GM23338 (cell line): ENCODE measurements around the gene GRXCR2. TPM values are rescaled to one million over a fixed set of nuclear protein-coding genes. Genes with fewer than 3 reads are reported as not detected.
A peak's percentile ranks its signal among the peaks of the same experiment; 100 is the strongest.

Source experiments
- ATAC-seq: fragments of 200-7000 bp; cut with Tn5 transposase; 3 replicates; pipeline ENCODE4 v1.9.1; 2020
- DNase-seq: peaks from one replicate; pipeline ENCODE4 v3.0.0-alpha.2; 2015; ENCODE audit warnings: low spot score
- H2AFZ ChIP-seq: fragments of 200-600 bp; sonication (generic); 2 replicates; pipeline ENCODE4 v1.8.0; 2016; ENCODE audit warnings: antibody characterized with exemption, mild to moderate bottlenecking, moderate library complexity
- H3F3A ChIP-seq: fragments of 200-600 bp; sonication (generic); replicated peaks from 2 replicates; pipeline ENCODE4 v1.8.0; 2017; ENCODE audit warnings: antibody characterized with exemption, mixed run types, low read depth
- H3K27ac ChIP-seq: fragments of 200-600 bp; sonication (generic); 2 replicates; pipeline ENCODE4 v1.6.1; 2016; ENCODE audit warnings: low read depth
- H3K27me3 ChIP-seq: fragments of 200-600 bp; sonication (generic); 2 replicates; pipeline ENCODE4 v1.8.0; 2016; ENCODE audit warnings: mild to moderate bottlenecking, mixed run types, moderate library complexity; ENCODE audit not compliant: insufficient read depth
- H3K36me3 ChIP-seq: fragments of 200-600 bp; sonication (generic); 2 replicates; pipeline ENCODE4 v1.8.0; 2016; ENCODE audit warnings: mild to moderate bottlenecking; ENCODE audit not compliant: insufficient read depth
- H3K4me1 ChIP-seq: fragments of 200-600 bp; sonication (generic); 2 replicates; pipeline ENCODE4 v1.8.0; 2016; ENCODE audit warnings: mild to moderate bottlenecking, moderate library complexity; ENCODE audit not compliant: insufficient read depth
- H3K4me2 ChIP-seq: fragments of 200-600 bp; sonication (generic); 2 replicates; pipeline ENCODE4 v1.7.1; 2017; ENCODE audit warnings: mixed run types
- H3K4me3 ChIP-seq: fragments of 200-600 bp; sonication (generic); 2 replicates; pipeline ENCODE4 v1.6.1; 2016; ENCODE audit warnings: mixed run types
- H3K79me2 ChIP-seq: fragments of 200-600 bp; sonication (generic); replicated peaks from 2 replicates; pipeline ENCODE4 v1.8.0; 2017; ENCODE audit warnings: mild to moderate bottlenecking; ENCODE audit not compliant: insufficient read depth
- H3K9me2 ChIP-seq: fragments of 200-600 bp; sonication (generic); 2 replicates; pipeline ENCODE4 v1.8.0; 2017; ENCODE audit not compliant: insufficient read depth
- H4K20me1 ChIP-seq: fragments of 200-600 bp; sonication (generic); replicated peaks from 2 replicates; pipeline ENCODE4 v1.8.0; 2017; ENCODE audit warnings: mild to moderate bottlenecking; ENCODE audit not compliant: insufficient read depth
- H3K27ac Mint-ChIP-seq: 2 replicates; pipeline ENCODE4 v1.8.0; 2020; ENCODE audit warnings: inconsistent platforms, mild to moderate bottlenecking, moderate library complexity, mixed read lengths
- H3K27me3 Mint-ChIP-seq: 3 replicates; pipeline ENCODE4 v1.8.0; 2022; ENCODE audit warnings: low read depth, mild to moderate bottlenecking, moderate library complexity, mixed read lengths, inconsistent platforms; ENCODE audit not compliant: insufficient read depth, poor library complexity
- H3K36me3 Mint-ChIP-seq: 3 replicates; pipeline ENCODE4 v1.8.0; 2021; ENCODE audit warnings: low read depth, mild to moderate bottlenecking, inconsistent platforms, moderate library complexity, mixed read lengths
- H3K4me1 Mint-ChIP-seq: 3 replicates; pipeline ENCODE4 v1.8.0; 2020; ENCODE audit warnings: mild to moderate bottlenecking, inconsistent platforms, mixed read lengths
- H3K4me3 Mint-ChIP-seq: 3 replicates; pipeline ENCODE4 v1.8.0; 2021; ENCODE audit warnings: moderate library complexity, mild to moderate bottlenecking, inconsistent platforms, mixed read lengths
- H3K9me3 Mint-ChIP-seq: 3 replicates; pipeline ENCODE4 v1.8.0; 2020; ENCODE audit warnings: moderate library complexity, mild to moderate bottlenecking, inconsistent platforms, mixed read lengths
- CREB1 ChIP-seq: fragments of 250-450 bp; sonication (Bioruptor Pico); IDR thresholded peaks from 2 replicates; pipeline ENCODE4 v1.5.0; 2020; ENCODE audit warnings: low read depth, mild to moderate bottlenecking, moderate library complexity
- ETS1 ChIP-seq: IDR thresholded peaks from 2 replicates; pipeline ENCODE4 v1.6.1; 2016; ENCODE audit warnings: antibody characterized with exemption
- EZH2phosphoT487 ChIP-seq: fragments of 200-600 bp; sonication (generic); IDR thresholded peaks from one replicate; pipeline ENCODE4 v1.8.1; 2018; ENCODE audit warnings: antibody characterized with exemption; ENCODE audit not compliant: unreplicated experiment
- JUNB ChIP-seq: IDR thresholded peaks from one replicate; pipeline ENCODE4 v1.6.1; 2016; ENCODE audit warnings: antibody characterized with exemption; ENCODE audit not compliant: unreplicated experiment
- ZNF114 ChIP-seq: fragments of 250-450 bp; sonication (Bioruptor Pico); IDR thresholded peaks from 2 replicates; pipeline ENCODE4 v1.5.0; 2020; ENCODE audit warnings: mild to moderate bottlenecking, moderate library complexity
- ZNF331 ChIP-seq: fragments of 250-450 bp; sonication (Bioruptor Pico); IDR thresholded peaks from 2 replicates; pipeline ENCODE4 v1.5.0; 2020; ENCODE audit warnings: low read depth, mild to moderate bottlenecking, moderate library complexity
- polyA plus RNA-seq: library from polyadenylated mRNA; unstranded; fragments of >200 nt; fragmentation: Nextera tagmentation; extraction: Ambion mirVana; gene quantifications from 2 replicates; pipeline ENCODE4 v1.2.1, GENCODE V29; 2016
- total RNA-seq: library from RNA; depleted of rRNA; stranded (reverse); fragments of >200 nt; shearing (Covaris generic); gene quantifications from 2 replicates; pipeline ENCODE4 v1.2.3, GENCODE V29; 2014
- TF ChIP-seq, protein P1 (sequence below), 2 experiments: fragments of 200-600 bp in 1 of 2; sonication (generic) in 1 of 2; conservative IDR thresholded peaks; 2 replicates each; pipeline versions ENCODE4 v1.5.1 to v1.6.1; 2016 to 2017; ENCODE audit warnings: antibody characterized with exemption in 2 of 2, low read depth in 2 of 2, mild to moderate bottlenecking in 2 of 2, moderate library complexity in 1 of 2
- TF ChIP-seq, protein P2 (sequence below): IDR thresholded peaks from one replicate; pipeline ENCODE4 v1.6.1; 2018; ENCODE audit warnings: antibody characterized with exemption; ENCODE audit not compliant: unreplicated experiment
- TF ChIP-seq, protein P3 (sequence below): fragments of 250-450 bp; sonication (Bioruptor Pico); IDR thresholded peaks from 2 replicates; pipeline ENCODE4 v1.5.0; 2020; ENCODE audit warnings: mild to moderate bottlenecking, moderate library complexity

Gene GRXCR2
- total and polyA plus RNA-seq, 2 experiments from 2014 or later = not detected

- DNase-seq (peak; percentile 43), ATAC-seq (peak; percentile 43; the same call in 1 of the 3 replicates)
- Histone ChIP-seq H3K79me2 (no peaks in the 10 kb centered on the region), H3K4me3 (no peak overlapping the region), H3K9me2 (0 out of 2 replicates have a peak, but pooled peaks cover 4% of the 10 kb centered on the region), H3K27ac (no peak overlapping the region), H3K4me2 (no peak overlapping the region), H3F3A (no peaks in the 10 kb centered on the region), H3K36me3 (no peaks in the 10 kb centered on the region), H3K27me3 (no peaks in the 10 kb centered on the region), H3K4me1 (0 out of 2 replicates have a peak, but pooled peaks cover 3% of the 10 kb centered on the region), H4K20me1 (no peaks in the 10 kb centered on the region), H2AFZ (no peak overlapping the region)
- TF ChIP-seq, protein P1, sequence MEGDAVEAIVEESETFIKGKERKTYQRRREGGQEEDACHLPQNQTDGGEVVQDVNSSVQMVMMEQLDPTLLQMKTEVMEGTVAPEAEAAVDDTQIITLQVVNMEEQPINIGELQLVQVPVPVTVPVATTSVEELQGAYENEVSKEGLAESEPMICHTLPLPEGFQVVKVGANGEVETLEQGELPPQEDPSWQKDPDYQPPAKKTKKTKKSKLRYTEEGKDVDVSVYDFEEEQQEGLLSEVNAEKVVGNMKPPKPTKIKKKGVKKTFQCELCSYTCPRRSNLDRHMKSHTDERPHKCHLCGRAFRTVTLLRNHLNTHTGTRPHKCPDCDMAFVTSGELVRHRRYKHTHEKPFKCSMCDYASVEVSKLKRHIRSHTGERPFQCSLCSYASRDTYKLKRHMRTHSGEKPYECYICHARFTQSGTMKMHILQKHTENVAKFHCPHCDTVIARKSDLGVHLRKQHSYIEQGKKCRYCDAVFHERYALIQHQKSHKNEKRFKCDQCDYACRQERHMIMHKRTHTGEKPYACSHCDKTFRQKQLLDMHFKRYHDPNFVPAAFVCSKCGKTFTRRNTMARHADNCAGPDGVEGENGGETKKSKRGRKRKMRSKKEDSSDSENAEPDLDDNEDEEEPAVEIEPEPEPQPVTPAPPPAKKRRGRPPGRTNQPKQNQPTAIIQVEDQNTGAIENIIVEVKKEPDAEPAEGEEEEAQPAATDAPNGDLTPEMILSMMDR (conservative IDR thresholded peaks at IDR 0.05; ENCODE audit: low read depth in 2 of 2) = peak in 1 of 2 experiments; percentile 46; a peak in 2 of 4 replicates
- no peak for TF ChIP-seq EZH2phosphoT487
- H3K9me3 Mint-ChIP-seq = peaks cover 8% of the 10 kb centered on the region; the same call in 2 of the 3 replicates
- no peak overlapping the region for H3K27ac Mint-ChIP-seq
- peaks cover 3% of the 10 kb centered on the region for H3K27me3 Mint-ChIP-seq
- no peak overlapping the region for H3K4me3 Mint-ChIP-seq
- peaks cover 1% of the 10 kb centered on the region for H3K4me1 Mint-ChIP-seq
- peaks cover 4% of the 10 kb centered on the region; the same call in 2 of the 3 replicates for H3K36me3 Mint-ChIP-seq
Measured at GRCh38 chr5:145903113-145903512, 30.3 kb upstream of the GRXCR2 start.

- H3K27ac Mint-ChIP-seq = no peak overlapping the region
- ATAC-seq = no peak
- H3K27me3 Mint-ChIP-seq = peaks cover 3% of the 10 kb centered on the region
- peaks cover 4% of the 10 kb centered on the region; the same call in 2 of the 3 replicates for H3K36me3 Mint-ChIP-seq
- no peak overlapping the region for H2AFZ ChIP-seq
- no peak overlapping the region for H3K4me3 ChIP-seq
- H3K4me1 ChIP-seq = no peaks in the 10 kb centered on the region
- no peak for DNase-seq
- no peak overlapping the region for H3K4me3 Mint-ChIP-seq
- no peaks in the 10 kb centered on the region for H4K20me1 ChIP-seq
- 0 out of 2 replicates have a peak, but pooled peaks cover 4% of the 10 kb centered on the region for H3K9me2 ChIP-seq
- no peaks in the 10 kb centered on the region for H3K36me3 ChIP-seq
- H3K27ac ChIP-seq = no peak overlapping the region
- H3K4me1 Mint-ChIP-seq = no peaks in the 10 kb centered on the region
- H3K9me3 Mint-ChIP-seq = peaks cover 8% of the 10 kb centered on the region; the same call in 2 of the 3 replicates
- H3K4me2 ChIP-seq = no peak overlapping the region
- no peaks in the 10 kb centered on the region for H3F3A ChIP-seq
- H3K27me3 ChIP-seq = no peaks in the 10 kb centered on the region
- H3K79me2 ChIP-seq = no peaks in the 10 kb centered on the region
- TF ChIP-seq ETS1 (no peak), CREB1 (CRISPR knock-in tag) (no peak), JUNB (no peak), ZNF114 (CRISPR knock-in tag) (no peak), ZNF331 (CRISPR knock-in tag) (no peak), EZH2phosphoT487 (no peak)
- TF ChIP-seq, protein P2, sequence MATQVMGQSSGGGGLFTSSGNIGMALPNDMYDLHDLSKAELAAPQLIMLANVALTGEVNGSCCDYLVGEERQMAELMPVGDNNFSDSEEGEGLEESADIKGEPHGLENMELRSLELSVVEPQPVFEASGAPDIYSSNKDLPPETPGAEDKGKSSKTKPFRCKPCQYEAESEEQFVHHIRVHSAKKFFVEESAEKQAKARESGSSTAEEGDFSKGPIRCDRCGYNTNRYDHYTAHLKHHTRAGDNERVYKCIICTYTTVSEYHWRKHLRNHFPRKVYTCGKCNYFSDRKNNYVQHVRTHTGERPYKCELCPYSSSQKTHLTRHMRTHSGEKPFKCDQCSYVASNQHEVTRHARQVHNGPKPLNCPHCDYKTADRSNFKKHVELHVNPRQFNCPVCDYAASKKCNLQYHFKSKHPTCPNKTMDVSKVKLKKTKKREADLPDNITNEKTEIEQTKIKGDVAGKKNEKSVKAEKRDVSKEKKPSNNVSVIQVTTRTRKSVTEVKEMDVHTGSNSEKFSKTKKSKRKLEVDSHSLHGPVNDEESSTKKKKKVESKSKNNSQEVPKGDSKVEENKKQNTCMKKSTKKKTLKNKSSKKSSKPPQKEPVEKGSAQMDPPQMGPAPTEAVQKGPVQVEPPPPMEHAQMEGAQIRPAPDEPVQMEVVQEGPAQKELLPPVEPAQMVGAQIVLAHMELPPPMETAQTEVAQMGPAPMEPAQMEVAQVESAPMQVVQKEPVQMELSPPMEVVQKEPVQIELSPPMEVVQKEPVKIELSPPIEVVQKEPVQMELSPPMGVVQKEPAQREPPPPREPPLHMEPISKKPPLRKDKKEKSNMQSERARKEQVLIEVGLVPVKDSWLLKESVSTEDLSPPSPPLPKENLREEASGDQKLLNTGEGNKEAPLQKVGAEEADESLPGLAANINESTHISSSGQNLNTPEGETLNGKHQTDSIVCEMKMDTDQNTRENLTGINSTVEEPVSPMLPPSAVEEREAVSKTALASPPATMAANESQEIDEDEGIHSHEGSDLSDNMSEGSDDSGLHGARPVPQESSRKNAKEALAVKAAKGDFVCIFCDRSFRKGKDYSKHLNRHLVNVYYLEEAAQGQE = no peak
- TF ChIP-seq, protein P3, sequence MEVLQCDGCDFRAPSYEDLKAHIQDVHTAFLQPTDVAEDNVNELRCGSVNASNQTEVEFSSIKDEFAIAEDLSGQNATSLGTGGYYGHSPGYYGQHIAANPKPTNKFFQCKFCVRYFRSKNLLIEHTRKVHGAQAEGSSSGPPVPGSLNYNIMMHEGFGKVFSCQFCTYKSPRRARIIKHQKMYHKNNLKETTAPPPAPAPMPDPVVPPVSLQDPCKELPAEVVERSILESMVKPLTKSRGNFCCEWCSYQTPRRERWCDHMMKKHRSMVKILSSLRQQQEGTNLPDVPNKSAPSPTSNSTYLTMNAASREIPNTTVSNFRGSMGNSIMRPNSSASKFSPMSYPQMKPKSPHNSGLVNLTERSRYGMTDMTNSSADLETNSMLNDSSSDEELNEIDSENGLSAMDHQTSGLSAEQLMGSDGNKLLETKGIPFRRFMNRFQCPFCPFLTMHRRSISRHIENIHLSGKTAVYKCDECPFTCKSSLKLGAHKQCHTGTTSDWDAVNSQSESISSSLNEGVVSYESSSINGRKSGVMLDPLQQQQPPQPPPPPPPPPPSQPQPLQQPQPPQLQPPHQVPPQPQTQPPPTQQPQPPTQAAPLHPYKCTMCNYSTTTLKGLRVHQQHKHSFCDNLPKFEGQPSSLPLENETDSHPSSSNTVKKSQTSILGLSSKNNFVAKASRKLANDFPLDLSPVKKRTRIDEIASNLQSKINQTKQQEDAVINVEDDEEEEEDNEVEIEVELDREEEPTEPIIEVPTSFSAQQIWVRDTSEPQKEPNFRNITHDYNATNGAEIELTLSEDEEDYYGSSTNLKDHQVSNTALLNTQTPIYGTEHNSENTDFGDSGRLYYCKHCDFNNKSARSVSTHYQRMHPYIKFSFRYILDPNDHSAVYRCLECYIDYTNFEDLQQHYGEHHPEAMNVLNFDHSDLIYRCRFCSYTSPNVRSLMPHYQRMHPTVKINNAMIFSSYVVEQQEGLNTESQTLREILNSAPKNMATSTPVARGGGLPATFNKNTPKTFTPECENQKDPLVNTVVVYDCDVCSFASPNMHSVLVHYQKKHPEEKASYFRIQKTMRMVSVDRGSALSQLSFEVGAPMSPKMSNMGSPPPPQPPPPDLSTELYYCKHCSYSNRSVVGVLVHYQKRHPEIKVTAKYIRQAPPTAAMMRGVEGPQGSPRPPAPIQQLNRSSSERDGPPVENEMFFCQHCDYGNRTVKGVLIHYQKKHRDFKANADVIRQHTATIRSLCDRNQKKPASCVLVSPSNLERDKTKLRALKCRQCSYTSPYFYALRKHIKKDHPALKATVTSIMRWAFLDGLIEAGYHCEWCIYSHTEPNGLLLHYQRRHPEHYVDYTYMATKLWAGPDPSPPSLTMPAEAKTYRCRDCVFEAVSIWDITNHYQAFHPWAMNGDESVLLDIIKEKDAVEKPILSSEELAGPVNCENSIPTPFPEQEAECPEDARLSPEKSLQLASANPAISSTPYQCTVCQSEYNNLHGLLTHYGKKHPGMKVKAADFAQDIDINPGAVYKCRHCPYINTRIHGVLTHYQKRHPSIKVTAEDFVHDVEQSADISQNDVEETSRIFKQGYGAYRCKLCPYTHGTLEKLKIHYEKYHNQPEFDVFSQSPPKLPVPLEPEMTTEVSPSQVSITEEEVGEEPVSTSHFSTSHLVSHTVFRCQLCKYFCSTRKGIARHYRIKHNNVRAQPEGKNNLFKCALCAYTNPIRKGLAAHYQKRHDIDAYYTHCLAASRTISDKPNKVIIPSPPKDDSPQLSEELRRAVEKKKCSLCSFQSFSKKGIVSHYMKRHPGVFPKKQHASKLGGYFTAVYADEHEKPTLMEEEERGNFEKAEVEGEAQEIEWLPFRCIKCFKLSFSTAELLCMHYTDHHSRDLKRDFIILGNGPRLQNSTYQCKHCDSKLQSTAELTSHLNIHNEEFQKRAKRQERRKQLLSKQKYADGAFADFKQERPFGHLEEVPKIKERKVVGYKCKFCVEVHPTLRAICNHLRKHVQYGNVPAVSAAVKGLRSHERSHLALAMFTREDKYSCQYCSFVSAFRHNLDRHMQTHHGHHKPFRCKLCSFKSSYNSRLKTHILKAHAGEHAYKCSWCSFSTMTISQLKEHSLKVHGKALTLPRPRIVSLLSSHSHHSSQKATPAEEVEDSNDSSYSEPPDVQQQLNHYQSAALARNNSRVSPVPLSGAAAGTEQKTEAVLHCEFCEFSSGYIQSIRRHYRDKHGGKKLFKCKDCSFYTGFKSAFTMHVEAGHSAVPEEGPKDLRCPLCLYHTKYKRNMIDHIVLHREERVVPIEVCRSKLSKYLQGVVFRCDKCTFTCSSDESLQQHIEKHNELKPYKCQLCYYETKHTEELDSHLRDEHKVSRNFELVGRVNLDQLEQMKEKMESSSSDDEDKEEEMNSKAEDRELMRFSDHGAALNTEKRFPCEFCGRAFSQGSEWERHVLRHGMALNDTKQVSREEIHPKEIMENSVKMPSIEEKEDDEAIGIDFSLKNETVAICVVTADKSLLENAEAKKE (CRISPR knock-in tag) = no peak
Measured at GRCh38 chr5:145902421-145902820, 29.6 kb upstream of the GRXCR2 start.
